GM18498 (cell line): Measurements from ENCODE around the gene CALR3.
"Not testable (repeated sequence)": the region's sequence is repeated elsewhere in the genome, so short reads cannot be mapped to it uniquely, and the experiment has no call there.

Experiments used
- ATAC-seq: cut with Tn5 transposase; IDR thresholded peaks from one replicate; pipeline ENCODE4 v1.9.1; 2021; ENCODE audit warnings: mild to moderate bottlenecking, moderate library complexity; ENCODE audit not compliant: unreplicated experiment

Gene CALR3

DNA sequence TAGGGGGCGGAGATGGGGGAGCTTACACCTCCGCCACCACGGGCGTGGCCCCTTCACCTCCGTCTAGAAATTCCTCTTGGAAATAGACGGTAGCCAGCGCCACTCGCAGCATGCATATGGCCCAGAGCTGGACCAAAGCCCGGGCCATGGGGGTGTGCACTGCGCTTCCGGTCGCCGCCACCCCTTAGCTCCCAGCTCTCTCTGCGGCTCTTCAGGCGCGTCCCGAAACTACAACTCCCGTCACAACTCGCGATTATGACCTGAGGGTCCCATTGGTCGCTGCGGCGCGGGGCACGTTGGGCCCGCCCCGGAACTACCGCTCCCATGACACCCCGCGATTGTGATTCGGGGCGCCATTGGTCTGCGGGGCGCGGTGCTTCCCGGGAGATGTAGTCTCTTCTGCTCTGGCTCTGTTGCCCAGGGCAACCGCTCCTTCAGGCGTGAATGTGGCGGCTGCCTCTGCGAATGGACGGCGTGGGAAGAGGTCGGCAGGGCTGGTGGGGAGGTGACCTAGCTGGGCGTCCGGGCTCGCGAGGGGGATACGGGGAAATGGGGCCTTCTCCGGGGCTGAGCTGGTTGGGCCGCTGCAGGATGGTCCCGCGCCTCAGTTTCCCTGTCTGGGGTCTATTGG, at the start of gene CALR3, which contains the start of gene C19orf44:
Gene CALR3 (minus strand): TSS at position 186 of the 631 bp plus-strand sequence. CDS start 38 bp downstream, at position 148.
Gene C19orf44 (plus strand): TSS at position 413 of the 631 bp plus-strand sequence. CDS start 4,399 bp downstream, outside the sequence.
- ATAC-seq: peak; percentile 98

DNA sequence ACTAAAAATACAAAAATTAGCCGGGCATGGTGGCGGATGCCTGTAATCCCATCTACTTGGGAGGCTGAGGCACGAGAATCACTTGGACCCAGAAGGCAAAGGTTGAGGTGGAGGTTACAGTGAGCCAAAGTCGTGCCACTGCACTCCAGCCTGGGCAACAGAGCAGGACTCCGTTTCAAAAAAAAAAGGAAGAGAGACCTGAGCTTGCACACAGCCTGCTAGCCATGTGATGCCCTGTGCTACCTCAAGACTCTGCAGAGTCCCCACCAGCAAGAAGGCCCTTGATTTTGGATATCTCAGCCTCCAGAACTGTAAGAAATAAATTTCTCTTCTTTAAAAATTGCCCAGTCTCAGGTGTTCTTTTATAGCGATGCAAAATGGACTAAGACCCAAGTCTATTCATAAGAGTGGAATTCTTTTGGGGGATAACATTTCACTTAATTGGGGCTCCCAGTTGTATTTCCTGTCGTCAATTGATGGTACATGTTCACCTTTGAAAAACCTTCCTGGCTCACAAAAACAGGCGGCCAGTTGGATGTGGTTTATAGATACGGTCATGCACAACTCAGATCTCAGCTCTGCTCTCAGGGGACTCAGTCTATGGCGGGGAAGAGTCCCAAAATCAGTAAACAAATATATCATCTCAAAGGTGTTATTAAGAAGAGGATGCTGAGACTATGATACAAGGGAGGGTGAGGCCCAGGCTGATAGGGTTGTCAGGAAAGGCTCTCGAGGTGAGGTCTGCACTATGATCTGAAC, 48.7 kb upstream of the CALR3 start:
- no peak for ATAC-seq

DNA sequence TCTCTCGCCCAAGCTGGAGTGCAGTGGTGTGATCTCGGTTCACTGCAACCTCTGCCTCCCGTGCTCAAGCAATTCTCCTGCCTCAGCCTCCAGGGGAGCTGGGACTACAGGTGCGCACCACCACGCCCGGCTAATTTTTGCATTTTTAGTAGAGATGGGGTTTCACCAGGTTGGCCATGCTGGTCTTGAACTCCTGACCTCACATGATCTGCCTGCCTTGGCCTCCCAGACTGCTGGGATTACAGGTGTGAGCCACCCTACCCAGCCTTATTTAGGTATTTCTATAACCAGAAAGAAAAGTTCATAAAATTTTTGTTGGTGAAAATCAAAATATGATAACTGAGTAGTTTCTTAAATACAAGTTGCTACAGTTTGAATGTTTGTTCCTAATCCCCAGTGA, 47.8 kb upstream of the CALR3 start:
- not testable (repeated sequence) for ATAC-seq

DNA sequence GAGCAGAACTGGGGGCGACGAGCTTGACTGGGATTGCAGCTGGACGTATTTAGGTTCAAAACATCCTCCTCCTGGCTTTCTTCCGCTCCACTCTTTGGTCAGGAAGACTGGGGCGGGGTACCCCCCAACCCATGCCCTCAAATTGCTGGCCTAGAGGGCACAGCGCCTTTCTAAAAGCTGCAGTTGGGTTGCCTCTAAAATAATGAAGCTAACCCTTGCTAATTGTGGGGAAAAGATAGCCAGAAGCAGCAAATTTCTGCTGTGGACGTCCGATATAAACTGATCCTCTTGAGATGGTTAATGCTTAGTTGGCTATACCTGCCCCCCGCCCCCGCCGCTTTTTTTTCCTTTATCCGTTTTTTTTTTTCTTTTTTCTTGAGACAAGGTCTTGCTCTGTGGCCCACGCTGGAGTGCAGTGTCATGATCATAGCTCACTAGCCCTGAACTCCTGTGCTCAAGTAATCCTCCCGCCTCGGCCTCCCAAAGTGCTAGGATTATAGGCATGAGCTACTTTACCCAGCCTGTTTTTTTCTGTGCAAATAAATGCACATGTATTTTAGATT, 47.0 kb upstream of the CALR3 start:
- no peak for ATAC-seq

DNA sequence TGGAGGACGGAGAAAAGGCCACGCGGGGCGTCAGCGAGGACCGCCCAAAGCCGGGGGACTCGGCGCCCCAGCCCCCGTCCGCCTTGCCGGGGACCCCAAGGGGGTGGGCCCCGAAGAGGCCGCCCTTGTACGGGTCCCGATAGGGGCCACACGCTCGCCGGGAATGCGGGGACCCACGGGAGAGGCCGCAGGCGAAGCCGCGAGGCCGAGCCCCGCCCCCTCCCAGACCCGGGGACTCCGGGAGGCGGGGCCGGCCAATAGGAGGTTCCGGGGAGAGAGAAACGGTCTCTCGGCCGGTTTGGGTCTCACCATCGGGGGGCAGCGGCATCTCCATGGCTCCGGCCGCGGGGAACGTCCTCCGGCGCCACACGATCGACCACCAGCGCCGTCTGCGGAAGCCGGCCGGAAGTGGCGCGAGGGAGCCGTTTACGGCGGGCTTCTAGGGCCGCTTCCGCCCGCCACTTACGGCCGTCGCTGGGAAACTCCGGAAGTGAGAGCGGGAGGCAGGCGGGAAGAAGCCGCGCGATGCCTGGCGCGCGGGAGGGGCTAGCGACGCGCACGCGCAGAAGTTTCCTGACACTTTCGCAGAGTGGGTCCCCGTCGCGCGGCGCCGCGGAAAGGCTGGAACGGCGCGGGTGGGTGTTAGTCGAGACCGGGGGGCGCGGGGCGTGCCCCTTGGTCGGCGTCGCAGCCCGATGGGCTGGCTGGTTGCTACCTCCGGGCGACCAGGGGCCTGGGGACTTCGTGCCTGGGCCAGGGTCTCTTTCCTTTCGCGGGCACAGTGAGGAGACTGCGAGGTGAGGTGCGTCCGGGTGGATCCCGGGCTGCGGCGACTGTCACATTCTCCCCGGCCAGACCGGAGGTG, 46.3 kb upstream of the CALR3 start, which contains the start of gene CHERP:
Gene CHERP (minus strand): TSS at position 393 of the 865 bp plus-strand sequence. CDS start 59 bp downstream, at position 334.
- ATAC-seq: peak; percentile 81

DNA sequence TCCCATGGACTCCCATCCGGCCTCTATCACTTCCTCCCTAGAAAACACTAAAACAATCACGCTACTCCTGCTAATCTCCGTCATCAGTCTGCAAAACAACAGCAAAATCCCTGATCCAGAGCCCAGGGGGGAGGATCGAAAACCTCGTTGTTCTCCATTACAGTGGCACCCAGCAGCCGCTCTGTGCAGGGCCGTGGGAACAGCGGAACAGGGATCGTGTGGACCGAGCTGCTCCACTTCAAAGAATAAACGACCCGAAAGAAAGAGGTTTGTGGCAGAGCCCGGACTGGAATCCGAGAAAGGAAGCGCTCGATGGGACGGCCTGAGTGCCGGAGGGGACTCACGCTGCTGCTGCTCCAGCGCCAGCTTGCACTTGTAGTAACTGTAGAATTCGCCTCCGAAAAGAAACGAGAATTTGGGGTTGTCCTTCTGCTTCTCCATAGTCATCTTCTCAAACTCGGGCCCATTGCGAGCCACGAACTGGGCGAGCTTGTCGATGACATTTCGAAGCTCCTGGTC, 45.6 kb upstream of the CALR3 start:
- peak; percentile 3 for ATAC-seq

DNA sequence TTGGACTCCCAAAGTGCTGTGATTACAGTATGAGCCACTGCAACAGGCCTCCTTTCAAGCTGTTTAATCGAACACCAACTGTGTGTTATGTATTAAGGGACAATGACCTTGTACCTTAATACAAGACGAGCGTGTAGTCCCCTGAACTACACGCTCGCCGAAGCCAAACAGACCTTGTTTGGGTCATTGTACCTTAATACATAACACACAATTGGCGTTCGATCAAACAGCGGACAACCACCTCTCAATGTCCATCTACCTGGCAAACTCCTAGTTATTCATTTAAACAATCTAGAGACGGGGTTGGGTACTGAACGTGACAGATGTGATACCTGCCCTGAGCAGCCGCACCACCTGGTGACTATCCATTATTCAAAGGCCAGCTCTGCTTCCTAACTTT, 45.0 kb upstream of the CALR3 start:
- no peak for ATAC-seq

GRCh38 chr19:16537111-16537510, 41.1 kb upstream of the CALR3 start:
- no peak for ATAC-seq

DNA sequence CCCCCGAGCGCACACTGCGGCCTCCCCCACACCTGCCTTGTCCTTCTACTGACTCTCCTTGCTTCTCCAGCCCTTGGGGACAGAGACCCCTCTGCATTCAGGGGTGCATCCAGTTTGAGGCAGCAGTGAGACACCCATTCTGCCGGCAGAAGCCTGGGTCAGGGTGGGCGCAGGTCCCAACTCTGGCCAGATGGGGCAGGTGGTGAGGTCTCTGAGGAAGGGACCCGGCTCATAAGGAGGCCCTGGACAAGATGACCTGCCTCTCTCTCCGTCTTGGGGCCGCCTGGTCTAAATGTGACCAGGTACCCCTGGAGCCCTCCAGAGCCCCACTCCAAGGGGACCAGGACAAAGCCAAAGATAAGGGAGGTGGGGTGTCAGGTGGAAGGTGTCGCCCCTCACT, 40.2 kb upstream of the CALR3 start:
- no peak for ATAC-seq

GRCh38 chr19:16535381-16535780, 39.4 kb upstream of the CALR3 start:
- no peak for ATAC-seq

DNA sequence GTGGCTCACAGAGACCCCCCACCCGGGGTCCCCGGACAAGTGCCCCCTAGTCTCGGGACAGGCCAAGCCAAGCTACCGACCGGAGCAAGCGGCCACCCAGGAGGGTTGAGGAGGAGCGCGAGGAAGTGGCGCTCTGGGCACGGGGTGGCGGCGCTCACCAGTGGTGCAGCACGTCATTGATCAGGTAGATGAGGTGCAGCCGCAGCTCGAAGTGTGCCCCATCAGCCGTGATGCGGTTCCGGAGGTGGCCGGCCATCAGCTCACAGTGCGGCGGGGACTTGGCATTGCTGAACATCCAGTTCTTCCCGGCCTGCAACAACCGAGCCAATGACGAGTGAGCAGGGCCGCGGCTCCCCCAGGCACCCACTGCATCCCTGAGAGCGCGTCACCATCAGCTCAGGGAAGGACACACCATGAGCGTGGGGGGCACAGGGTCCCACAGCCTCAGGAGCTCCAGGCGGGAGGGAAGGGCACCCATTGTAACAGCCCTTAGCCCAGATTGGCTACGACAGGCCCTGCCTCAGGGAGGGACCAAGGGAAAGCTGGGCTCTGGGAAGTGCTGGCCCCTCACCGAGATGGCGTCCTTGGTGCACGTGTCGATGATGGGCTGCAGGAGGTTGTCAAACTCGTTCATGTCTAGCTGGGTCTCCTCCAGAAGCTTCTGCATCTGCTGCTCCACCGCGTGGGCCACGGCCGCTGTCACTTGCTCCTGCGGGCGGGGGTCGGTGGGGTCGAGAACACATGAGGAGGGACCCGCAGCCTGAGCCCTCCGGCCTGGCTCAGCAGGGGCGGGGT, 36.7 kb upstream of the CALR3 start:
- no peak for ATAC-seq

DNA sequence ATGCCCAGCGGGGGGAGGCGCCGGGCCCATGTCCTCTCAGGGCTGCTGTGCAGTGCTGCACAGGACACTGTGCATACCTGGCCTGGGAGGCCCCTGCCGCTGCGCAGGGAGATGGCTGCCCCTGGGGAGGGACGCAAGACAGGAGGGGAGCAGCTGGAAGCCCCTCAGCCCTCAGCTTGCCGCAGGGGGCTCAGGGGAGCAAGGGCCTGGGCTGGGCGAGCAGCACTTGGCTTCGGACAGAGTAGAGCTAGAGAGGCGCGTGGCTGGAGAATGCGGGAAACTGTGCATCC, 35.4 kb upstream of the CALR3 start:
- ATAC-seq: no peak

DNA sequence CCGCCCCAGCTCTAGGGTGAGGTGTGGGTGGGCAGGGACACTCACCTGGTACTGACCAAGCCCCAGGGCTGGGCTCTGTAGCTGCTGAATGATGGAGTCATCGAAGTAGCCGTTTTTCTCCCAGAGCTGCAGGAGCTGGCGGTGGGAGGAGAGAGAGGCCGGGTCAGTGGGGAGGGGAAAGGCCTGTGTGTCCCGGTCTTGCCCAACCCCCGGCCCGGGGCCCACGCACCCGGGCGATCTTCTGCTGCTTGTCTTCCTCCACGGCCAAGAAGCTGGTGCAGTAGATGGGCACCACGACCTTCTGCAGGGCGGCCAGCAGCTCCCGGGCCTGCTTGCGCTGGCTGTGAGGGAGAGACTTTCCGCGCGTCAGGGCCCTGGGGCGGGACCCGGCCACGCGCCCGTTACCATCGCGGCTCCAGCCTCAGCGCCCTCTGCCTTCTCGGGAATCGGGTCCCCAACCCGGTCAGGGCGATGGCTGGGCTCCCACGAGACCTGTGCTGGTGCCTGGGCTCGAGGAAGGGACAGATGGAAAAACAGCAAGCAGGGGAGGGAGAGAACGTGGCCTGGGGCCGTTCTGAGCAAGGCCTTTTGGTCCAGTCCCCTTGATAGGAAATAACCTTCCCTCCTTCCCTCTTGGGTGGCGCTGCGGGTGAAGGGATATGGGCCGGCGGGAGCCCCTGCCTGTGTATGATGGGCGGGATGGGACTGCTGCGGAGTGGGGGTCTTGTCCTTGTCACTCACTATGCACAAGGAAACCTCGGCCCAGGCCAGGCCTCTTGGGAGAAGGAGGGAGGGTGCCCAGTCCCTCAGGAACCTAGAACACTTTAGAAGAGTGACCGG, 34.8 kb upstream of the CALR3 start:
- ATAC-seq: no peak

GRCh38 chr19:16529466-16530144, 33.6 kb upstream of the CALR3 start:
- no peak for ATAC-seq

- no peak for ATAC-seq
Observed at GRCh38 chr19:16527971-16528521, 32.1 kb upstream of the CALR3 start.

GRCh38 chr19:16527334-16527935, 31.5 kb upstream of the CALR3 start:
- no peak for ATAC-seq

DNA sequence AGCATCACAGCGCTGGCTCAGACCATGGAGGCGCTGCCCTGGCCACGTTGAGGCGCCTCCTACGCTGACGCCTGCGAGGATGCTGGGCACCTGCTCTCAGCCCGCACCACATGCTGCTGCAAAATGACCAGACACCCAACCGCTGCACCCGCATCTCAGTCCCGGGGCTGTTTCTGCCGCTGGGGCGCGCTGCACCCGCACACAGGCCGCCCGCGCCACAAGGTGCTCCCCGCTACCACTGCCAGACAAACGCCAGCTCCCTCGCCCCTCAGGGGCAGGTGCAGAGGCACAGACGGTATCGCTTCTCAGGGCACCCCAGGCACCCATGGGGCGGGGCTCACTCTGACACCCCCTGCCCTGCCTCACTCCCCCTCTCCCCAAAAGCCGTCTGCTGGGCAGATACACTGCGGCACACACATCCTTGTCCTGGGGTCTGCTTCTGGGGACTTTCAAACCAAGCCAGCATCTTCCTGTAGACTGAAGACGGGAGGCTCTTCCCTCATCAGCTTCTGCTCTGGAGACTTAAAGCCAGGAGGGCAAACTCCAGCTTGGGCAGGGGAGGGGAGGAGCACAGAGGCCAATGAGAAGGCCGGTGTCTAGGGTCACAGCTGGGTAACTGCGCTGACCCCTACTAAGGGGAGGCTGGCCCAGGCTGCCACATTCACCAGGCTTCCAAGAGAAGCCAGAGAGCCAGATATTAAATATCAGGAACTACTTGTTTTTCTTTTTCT, 29.9 kb upstream of the CALR3 start:
- no peak for ATAC-seq
